NT2/D1 (cell line): Measurements from ENCODE around the gene RERE.

ENCODE experiments used
- SUZ12 ChIP-seq: IDR thresholded peaks from 2 replicates; pipeline ENCODE4 v1.6.1; 2011; ENCODE audit not compliant: insufficient read length, insufficient read depth; ENCODE audit errors: extremely low read depth
- YY1 ChIP-seq: IDR thresholded peaks from 2 replicates; pipeline ENCODE4 v1.6.1; 2011; ENCODE audit not compliant: insufficient read length, insufficient read depth
- ZNF274 ChIP-seq: IDR thresholded peaks from 2 replicates; pipeline ENCODE4 v1.6.1; 2011; ENCODE audit warnings: mild to moderate bottlenecking, low read depth, low read length

- TF ChIP-seq ZNF274, result no peak
- TF ChIP-seq YY1, result no peak
- no peak for TF ChIP-seq SUZ12
Observed at GRCh38 chr1:8456991-8457390, 360.4 kb downstream of the RERE start.
